AG10803 (cell line): ENCODE data around the gene TCFL5.
A peak's percentile ranks its signal among the peaks of the same experiment; 100 is the strongest.
"Not testable (repeated sequence)": the region's sequence is repeated elsewhere in the genome, so short reads cannot be mapped to it uniquely, and the experiment has no call there.

Source experiments
- DNase-seq: peaks from one replicate; pipeline ENCODE4 v3.0.0; 2010; ENCODE audit warnings: low read depth
- H3K4me3 ChIP-seq: 2 replicates; pipeline ENCODE4 v1.5.1; 2011; ENCODE audit warnings: mild to moderate bottlenecking, low read length, control low read depth
- TF ChIP-seq, protein P1 (sequence below): conservative IDR thresholded peaks from 2 replicates; pipeline ENCODE4 v1.5.1; 2011; ENCODE audit warnings: mild to moderate bottlenecking, low read length, control low read depth, inconsistent platforms

The TCFL5 gene

DNA sequence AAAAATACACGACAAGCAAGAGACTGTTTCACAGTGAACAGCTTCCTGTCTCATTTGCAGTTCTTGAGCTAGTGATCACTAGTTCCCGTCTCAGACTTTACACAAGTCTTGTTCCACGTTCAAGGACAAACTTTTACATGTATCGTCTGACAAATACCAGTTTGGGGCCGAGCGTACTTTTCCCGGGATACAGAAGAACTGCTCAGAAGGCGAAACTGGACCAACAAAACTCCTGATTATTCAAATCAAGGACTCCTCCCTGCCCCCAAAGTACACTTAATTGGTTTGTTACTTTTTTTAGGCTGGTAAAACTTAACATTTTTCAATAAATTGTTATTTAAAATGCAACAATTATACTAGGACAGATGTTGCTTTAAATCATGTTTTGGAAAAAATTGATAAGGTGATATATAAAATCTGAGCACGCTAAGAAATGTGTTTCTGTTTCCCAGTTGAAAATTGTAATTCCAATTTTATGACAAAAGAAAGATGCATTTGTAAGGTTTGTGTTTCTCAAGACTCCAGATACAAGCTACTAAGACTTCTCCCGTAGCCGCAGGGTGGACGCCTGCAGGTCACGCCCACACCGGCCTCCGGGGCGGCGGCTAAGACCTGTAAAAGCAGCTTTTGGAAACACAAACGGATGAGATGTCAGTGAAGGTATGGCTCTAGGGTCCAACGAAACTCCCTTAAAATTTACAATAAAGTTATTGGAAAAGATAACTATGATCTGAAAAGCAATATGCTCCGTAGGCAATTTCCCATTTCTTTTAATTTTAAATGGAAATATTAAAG, 16.8 kb upstream of the TCFL5 start:
- TF ChIP-seq, protein P1, sequence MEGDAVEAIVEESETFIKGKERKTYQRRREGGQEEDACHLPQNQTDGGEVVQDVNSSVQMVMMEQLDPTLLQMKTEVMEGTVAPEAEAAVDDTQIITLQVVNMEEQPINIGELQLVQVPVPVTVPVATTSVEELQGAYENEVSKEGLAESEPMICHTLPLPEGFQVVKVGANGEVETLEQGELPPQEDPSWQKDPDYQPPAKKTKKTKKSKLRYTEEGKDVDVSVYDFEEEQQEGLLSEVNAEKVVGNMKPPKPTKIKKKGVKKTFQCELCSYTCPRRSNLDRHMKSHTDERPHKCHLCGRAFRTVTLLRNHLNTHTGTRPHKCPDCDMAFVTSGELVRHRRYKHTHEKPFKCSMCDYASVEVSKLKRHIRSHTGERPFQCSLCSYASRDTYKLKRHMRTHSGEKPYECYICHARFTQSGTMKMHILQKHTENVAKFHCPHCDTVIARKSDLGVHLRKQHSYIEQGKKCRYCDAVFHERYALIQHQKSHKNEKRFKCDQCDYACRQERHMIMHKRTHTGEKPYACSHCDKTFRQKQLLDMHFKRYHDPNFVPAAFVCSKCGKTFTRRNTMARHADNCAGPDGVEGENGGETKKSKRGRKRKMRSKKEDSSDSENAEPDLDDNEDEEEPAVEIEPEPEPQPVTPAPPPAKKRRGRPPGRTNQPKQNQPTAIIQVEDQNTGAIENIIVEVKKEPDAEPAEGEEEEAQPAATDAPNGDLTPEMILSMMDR = no peak
- H3K4me3 ChIP-seq = no peak overlapping the region
- DNase-seq = no peak

DNA sequence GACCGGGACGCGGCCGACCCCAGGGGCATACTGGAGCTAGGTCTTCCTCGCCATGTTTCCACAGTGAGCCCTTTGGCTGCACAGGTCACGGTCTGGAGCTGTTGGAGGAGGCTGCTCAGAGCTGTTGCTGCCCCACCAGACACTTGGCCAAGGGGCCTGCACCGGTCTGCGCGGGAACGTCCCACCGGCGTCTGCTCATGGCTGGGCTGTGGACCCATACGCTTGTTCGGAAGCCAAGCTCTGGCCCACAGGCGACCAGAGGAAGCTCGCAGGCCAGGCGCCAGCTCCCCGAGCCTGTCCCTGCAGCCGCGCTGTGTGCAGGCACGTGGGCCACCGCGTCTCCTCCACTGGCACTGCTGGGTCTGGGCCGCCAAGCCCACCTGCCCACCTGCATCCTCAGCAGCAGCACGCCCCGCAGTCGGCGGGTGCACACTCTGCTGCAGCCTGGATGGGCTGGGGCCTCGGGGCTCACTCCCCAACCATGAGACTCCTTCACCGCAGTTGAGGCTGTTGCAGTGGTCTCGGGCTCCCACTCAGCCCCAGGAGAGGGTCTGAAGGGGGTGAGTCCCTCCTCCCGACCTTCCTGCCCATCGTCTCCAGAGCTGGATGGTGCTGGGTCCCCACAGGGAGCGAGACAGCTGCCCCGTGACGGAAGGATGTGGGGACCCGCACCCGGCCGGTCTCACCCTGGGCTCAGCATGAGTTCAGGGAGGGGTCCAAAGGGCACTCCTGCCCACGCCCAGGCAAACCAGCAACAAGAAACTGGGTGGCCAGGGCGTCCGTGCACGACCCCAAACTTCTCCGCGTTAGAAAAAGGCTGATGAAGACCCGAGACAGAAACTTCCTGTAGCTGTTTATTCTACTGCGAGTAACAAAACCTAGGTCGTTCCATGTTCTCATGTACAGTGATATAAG, 15.5 kb upstream of the TCFL5 start:
- TF ChIP-seq, protein P1 = no peak
- peak; percentile 57 for DNase-seq

DNA sequence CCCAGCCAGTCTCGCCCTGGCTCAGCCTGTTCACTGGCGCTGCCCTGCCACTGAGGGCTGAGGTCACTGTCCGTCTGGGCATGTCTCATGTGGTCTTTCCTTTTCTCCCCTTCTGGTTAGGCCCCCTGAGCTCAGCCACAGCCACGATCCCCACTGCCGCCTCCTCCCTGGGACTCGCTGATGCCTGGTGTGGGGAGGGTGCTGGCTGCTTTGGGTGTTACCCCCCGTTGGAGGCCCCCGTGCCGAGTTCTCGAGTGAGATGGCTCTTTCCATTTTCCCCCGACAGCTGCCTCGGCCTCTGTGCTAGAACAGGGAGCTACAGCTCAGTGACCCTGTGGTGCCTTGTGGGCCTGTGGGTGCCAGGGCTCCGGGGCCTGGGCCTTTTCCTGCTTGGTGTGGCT, 14.9 kb upstream of the TCFL5 start:
- TF ChIP-seq, protein P1 = no peak
- no peak for DNase-seq
- no peak overlapping the region for H3K4me3 ChIP-seq

More for the DNA sequence above, 15.5 kb upstream of the TCFL5 start:
- H3K4me3 ChIP-seq = no peak overlapping the region

DNA sequence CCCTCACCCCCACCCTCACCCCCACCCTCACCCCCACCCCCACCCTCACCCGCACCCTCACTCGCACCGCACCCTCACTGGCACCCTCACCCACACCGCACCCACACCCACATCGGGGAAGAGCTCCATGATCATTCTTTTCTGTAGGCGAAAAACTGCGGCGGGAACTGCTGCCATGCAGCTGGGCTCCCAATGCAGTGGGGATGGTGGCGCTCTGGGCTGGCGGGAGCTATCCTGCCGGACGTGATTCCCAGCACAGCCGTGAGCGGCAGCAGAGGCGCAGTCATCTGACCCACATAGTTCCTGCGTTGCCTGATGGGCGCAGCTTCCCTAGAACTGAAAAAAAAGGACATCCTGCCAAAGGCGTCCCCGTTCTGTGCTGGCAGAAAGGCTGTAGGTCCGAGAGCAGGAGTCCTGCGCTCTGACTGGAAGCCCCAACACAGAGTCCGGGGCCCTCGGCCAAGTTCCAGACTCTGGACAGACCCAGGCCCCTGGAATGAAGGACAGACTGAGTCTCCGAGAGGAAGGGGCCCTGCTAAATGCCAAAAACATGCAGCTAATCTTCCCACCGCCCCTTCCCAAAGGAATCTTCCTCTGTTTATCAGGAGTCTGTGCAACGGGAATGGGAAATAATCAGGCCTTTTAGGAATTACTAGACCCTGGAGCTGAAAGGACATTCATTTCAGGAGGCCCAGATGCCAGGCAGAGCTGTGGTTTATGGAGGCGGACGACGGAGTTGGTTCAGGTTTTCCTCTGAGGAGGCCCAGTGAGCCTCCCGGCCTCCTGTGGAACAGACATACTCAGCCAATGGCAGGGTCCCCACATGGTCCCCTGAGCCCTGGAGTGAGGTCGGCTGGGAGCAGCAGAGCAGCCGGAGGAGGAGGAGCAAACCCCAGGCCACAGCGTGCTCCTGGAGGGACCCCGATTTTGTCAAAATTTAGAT, 14.1 kb upstream of the TCFL5 start:
- peak overlapping the region; percentile 39 for H3K4me3 ChIP-seq
- TF ChIP-seq, protein P1 = peak; percentile 54
- peak; percentile 83 for DNase-seq

DNA sequence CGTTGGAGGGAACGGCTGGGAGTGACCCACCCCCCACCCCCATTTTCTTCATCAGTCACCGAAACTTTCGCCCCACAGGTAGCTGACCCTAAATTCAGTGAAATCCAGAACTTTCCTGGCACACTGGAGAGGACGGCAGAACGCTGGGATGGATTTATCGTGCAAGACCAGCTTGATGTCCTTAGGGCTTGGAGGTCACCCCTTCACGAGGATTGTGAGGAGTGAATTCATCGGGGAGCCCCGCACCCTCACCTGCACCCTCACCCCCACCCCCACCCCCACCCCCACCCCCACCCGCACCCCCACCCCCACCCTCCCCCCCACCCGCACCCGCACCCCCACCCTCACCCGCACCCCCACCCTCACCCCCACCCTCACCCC, 13.3 kb upstream of the TCFL5 start:
- no peak overlapping the region for H3K4me3 ChIP-seq
- TF ChIP-seq, protein P1 = no peak
- no peak for DNase-seq

DNA sequence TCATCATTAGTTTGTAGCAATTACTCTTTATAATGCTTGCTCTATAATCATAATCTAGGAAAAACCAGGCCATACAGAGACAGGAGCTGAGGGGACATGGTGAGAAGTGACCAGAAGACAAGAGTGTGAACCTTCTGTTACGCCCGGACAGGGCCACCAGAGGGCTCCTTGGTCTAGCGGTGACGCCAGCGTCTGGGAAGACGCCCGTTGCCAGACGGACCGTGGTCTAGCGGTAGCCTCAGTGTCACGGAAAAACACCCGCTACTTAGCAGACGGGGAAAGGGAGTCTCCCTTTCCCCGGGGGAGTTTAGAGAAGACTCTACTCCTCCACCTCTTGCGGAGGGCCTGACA, 12.0 kb upstream of the TCFL5 start:
- TF ChIP-seq, protein P1 = peak; percentile 54
- DNase-seq = peak; percentile 48
- not testable (repeated sequence) for H3K4me3 ChIP-seq
